ENCODE data around the gene NOP14.

GRCh38 chr4:2934813-2935761, 28.1 kb downstream of the NOP14 start:
- TF ChIP-seq CTCF (conservative IDR thresholded peaks at IDR 0.05) (no peak), EZH2 (IDR thresholded peaks at IDR 0.05; ENCODE audit: low read depth) (no peak)
